GM18498 (cell line): ENCODE results near the gene SLAMF6.

ENCODE experiments used
- ATAC-seq: cut with Tn5 transposase; IDR thresholded peaks from one replicate; pipeline ENCODE4 v1.9.1; 2021; ENCODE audit warnings: mild to moderate bottlenecking, moderate library complexity; ENCODE audit not compliant: unreplicated experiment

The SLAMF6 gene

DNA sequence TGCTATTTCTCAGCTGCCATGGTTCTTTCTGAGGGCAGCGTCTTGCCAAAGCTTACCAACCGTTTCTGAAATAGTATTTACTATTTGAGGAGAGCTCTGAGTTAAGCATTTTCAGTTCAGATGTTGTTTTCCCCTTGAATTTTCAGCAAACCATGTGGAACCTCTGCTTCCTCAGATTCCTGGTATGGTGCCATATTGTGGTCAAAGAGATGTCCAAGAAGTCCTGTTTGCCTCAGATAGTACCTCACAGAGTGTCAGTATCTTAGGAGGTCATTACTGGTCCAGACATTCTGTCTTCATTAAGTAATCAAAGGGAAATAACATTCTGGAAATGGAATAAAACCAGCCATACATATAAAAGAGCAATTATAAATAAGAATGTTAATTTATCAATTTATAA, 86.1 kb downstream of the SLAMF6 start:
- ATAC-seq = no peak
